ENCODE results near the gene NIF3L1.

Gene NIF3L1

GRCh38 chr2:200888704-200889625, at the start of gene NIF3L1, which contains the start of gene PPIL3:
TSS of gene NIF3L1 (plus strand) at chr2:200889371. CDS start at chr2:200891944, 2,573 bp downstream.
TSS of gene PPIL3 (minus strand) at chr2:200889077. CDS start at chr2:200887615, 1,462 bp downstream.
- peak; percentile 98 for DNase-seq

- no peak for DNase-seq
Measured at GRCh38 chr2:200839513-200839912, 49.7 kb upstream of the NIF3L1 start.

GRCh38 chr2:200843993-200844948, 44.9 kb upstream of the NIF3L1 start:
- DNase-seq = no peak

- DNase-seq = no peak
Measured at GRCh38 chr2:200845194-200845593, 44.0 kb upstream of the NIF3L1 start.

GRCh38 chr2:200845669-200846325, 43.4 kb upstream of the NIF3L1 start:
- DNase-seq = no peak

GRCh38 chr2:200847269-200847668, 41.9 kb upstream of the NIF3L1 start:
- DNase-seq = no peak

GRCh38 chr2:200847939-200848338, 41.2 kb upstream of the NIF3L1 start:
- DNase-seq = no peak

- DNase-seq = no peak
Measured at GRCh38 chr2:200850512-200851256, 38.5 kb upstream of the NIF3L1 start.

- DNase-seq = no peak
Measured at GRCh38 chr2:200851398-200852248, 37.5 kb upstream of the NIF3L1 start.

GRCh38 chr2:200852605-200853004, 36.6 kb upstream of the NIF3L1 start:
- no peak for DNase-seq

- no peak for DNase-seq
Measured at GRCh38 chr2:200856806-200857205, 32.4 kb upstream of the NIF3L1 start.

- DNase-seq = no peak
Measured at GRCh38 chr2:200860092-200860795, 28.9 kb upstream of the NIF3L1 start.

- no peak for DNase-seq
Measured at GRCh38 chr2:200861617-200862155, 27.5 kb upstream of the NIF3L1 start.

- DNase-seq = peak; percentile 67
Measured at GRCh38 chr2:200862532-200863000, 26.6 kb upstream of the NIF3L1 start.

GRCh38 chr2:200863782-200864175, 25.4 kb upstream of the NIF3L1 start:
- DNase-seq = peak; percentile 20

- peak; percentile 91 for DNase-seq
Measured at GRCh38 chr2:200864176-200865034, 24.8 kb upstream of the NIF3L1 start, which contains the start of gene CLK1. TSS of gene CLK1 (minus strand) at chr2:200864658. CDS start at chr2:200861862, 2,796 bp downstream.

- no peak for DNase-seq
Measured at GRCh38 chr2:200869014-200869413, 20.2 kb upstream of the NIF3L1 start.

- DNase-seq = no peak
Measured at GRCh38 chr2:200871151-200871550, 18.0 kb upstream of the NIF3L1 start.

- DNase-seq = no peak
Measured at GRCh38 chr2:200873560-200873959, 15.6 kb upstream of the NIF3L1 start.

Data from EL (cell line).